ENCODE data around the gene TRIM46.

- TF ChIP-seq CTCF (IDR thresholded peaks at IDR 0.05) = no peak
- no peak for TF ChIP-seq POLR2AphosphoS5 (IDR thresholded peaks at IDR 0.05)
- no peak for TF ChIP-seq POLR2A (IDR thresholded peaks at IDR 0.05)
- no peak for TF ChIP-seq EP300 (IDR thresholded peaks at IDR 0.05)
These were observed 36.3 kb upstream of the TRIM46 start for GRCh38 chr1:155137154-155137949.

Data from sigmoid colon (tissue), 4 donors.